Lung (tissue), 12 donors: ENCODE data around the gene FAM83E. TPM values are rescaled to one million over a fixed set of nuclear protein-coding genes. Genes with fewer than 3 reads are reported as not detected.

Experiments
- ATAC-seq: fragments of 200-7000 bp; cut with Tn5 transposase; one replicate; pipeline ENCODE4 v1.9.1; 2020; ENCODE audit warnings: moderate number of reproducible peaks; ENCODE audit not compliant: insufficient read depth, low FRiP score
- DNase-seq, 3 donors: peaks; one replicate each; pipeline ENCODE4 v3.0.0-alpha.2; 2013 to 2017
- H3K27ac ChIP-seq, 2 donors: one replicate each; pipeline ENCODE4 v1.5.1; 2013; ENCODE audit warnings: mild to moderate bottlenecking in 2 of 2, moderate library complexity in 2 of 2, control low read depth in 1 of 2, inconsistent platforms in 1 of 2, low read depth in 1 of 2, low read length in 1 of 2
- H3K27me3 ChIP-seq, 3 donors: one replicate each; pipeline ENCODE4 v1.5.1; 2013; ENCODE audit warnings: low read length in 2 of 3; ENCODE audit not compliant: control insufficient read depth in 3 of 3, insufficient read depth in 3 of 3
- H3K36me3 ChIP-seq, 4 donors: one replicate each; pipeline ENCODE4 v1.5.1; 2013; ENCODE audit warnings: low read length in 4 of 4, mild to moderate bottlenecking in 1 of 4, moderate library complexity in 1 of 4; ENCODE audit not compliant: control insufficient read depth in 4 of 4, insufficient read depth in 4 of 4
- H3K4me1 ChIP-seq, 5 donors: one replicate each; pipeline ENCODE4 v1.5.1; 2013; ENCODE audit warnings: low read length in 5 of 5, mild to moderate bottlenecking in 2 of 5, moderate library complexity in 1 of 5; ENCODE audit not compliant: control insufficient read depth in 5 of 5, insufficient read depth in 5 of 5
- H3K4me3 ChIP-seq: one replicate; pipeline ENCODE4 v1.5.1; 2013; ENCODE audit warnings: mild to moderate bottlenecking, control low read depth, moderate library complexity
- H3K9ac ChIP-seq, 2 donors: one replicate each; pipeline ENCODE4 v1.5.1; 2013; ENCODE audit warnings: low read length in 2 of 2, control low read depth in 1 of 2; ENCODE audit not compliant: insufficient read depth in 1 of 2
- H3K9me3 ChIP-seq, 4 donors: one replicate each; pipeline ENCODE4 v1.5.1; 2013; ENCODE audit warnings: low read length in 3 of 4, mild to moderate bottlenecking in 1 of 4, moderate library complexity in 1 of 4; ENCODE audit not compliant: control insufficient read depth in 4 of 4, insufficient read depth in 3 of 4
- CTCF ChIP-seq: IDR thresholded peaks from 2 replicates; pipeline ENCODE4 v1.5.1; 2012; ENCODE audit warnings: mild to moderate bottlenecking; ENCODE audit errors: control extremely low read depth, extremely low read depth
- WGBS, 2 donors: extraction: QIAGEN DNeasy Blood & Tissue Kit; methylation state at CpG; one replicate each; pipeline ENCODE4 v1.1.7; 2013; 5-methylcytosine and 5-hydroxymethylcytosine counted together
- polyA plus RNA-seq, 2 donors: library from polyadenylated mRNA; stranded (reverse); fragments of 200-250 nt; gene quantifications; one replicate each; pipeline ENCODE4 v1.2.1, GENCODE V29; 2013
- total RNA-seq, 2 donors: library from RNA; depleted of rRNA in 1 of 2; stranded (reverse); fragments of >200 nt in 1 of 2; gene quantifications; one replicate each; pipeline ENCODE4 v1.2.1, GENCODE V29; 2014 to 2021
- donor health status: control.
- donor health status: control.
- donor health status: Bipolar disorder and iron deficiency.
- donor health status: healthy.
- donor health status: DM: yes; HTN: yes; CAD: no.

The FAM83E gene
- total and polyA plus RNA-seq, 4 donors = 22.2 to 43.8 (median 36.7) TPM

- H3K4me1 ChIP-seq = peaks cover 2 to 24% (median 9%) of the 10 kb centered on the region in 5 donors
- 81 to 83% methylated on average over 34 of the region's 34 CpGs for WGBS, 2 donors
- no peak overlapping the region for H3K9ac ChIP-seq
- H3K9me3 ChIP-seq = no peaks in the 10 kb centered on the region
- peaks cover 0 to 15% (median 3%) of the 10 kb centered on the region in 4 donors for H3K36me3 ChIP-seq
- no peak for TF ChIP-seq CTCF
- no peak overlapping the region for H3K4me3 ChIP-seq
- DNase-seq (no peak), ATAC-seq (no peak)
- no peaks in the 10 kb centered on the region for H3K27me3 ChIP-seq
- H3K27ac ChIP-seq = peak overlapping the region in 1 of 2 donors; percentile 12
These were observed 13.8 kb upstream of the FAM83E start for GRCh38 chr19:48628486-48629296.

GRCh38 chr19:48627865-48628314, 13.0 kb upstream of the FAM83E start:
- no peaks in the 10 kb centered on the region for H3K9me3 ChIP-seq
- DNase-seq (no peak), ATAC-seq (no peak)
- H3K4me3 ChIP-seq = no peak overlapping the region
- no peak for TF ChIP-seq CTCF
- H3K36me3 ChIP-seq = peaks cover 0 to 15% (median 3%) of the 10 kb centered on the region in 4 donors
- peaks cover 3 to 32% (median 9%) of the 10 kb centered on the region in 5 donors for H3K4me1 ChIP-seq
- no peak overlapping the region for H3K27ac ChIP-seq
- H3K9ac ChIP-seq = no peak overlapping the region
- WGBS, 2 donors = 91 to 94% methylated on average over 17 of the region's 17 CpGs
- H3K27me3 ChIP-seq = no peaks in the 10 kb centered on the region

- no peaks in the 10 kb centered on the region for H3K27me3 ChIP-seq
- H3K4me1 ChIP-seq = peaks cover 3 to 32% (median 9%) of the 10 kb centered on the region in 5 donors
- peak overlapping the region in 1 of 2 donors; percentile 12 for H3K27ac ChIP-seq
- no peak overlapping the region for H3K4me3 ChIP-seq
- TF ChIP-seq CTCF = no peak
- DNase-seq (no peak), ATAC-seq (no peak)
- WGBS, 2 donors = 85 to 88% methylated on average over 6 of the region's 6 CpGs
- H3K9ac ChIP-seq = no peak overlapping the region
- no peaks in the 10 kb centered on the region for H3K9me3 ChIP-seq
- peaks cover 0 to 16% (median 0%) of the 10 kb centered on the region in 4 donors for H3K36me3 ChIP-seq
These were observed 12.5 kb upstream of the FAM83E start for GRCh38 chr19:48627201-48627864.
